ENCODE measurements around the gene ERC2.

The ERC2 gene

DNA sequence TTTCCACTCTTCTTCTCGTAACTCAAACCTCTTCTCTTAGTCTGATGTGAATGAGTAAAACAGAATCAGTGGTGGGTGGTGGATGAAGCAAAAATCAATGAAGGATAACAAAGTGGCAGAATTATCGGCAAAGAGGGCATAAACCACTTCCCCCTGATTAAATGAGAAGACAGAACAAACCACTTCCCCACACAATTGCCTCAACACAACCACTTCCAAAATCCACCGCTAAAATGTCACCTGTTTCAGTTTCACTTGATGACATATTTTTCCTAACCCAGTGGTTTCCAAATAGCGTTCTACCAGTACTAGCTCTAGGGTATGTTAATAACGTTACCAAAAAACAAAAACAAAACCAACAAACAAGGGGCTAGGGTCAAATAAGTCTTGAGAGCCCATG is 502.5 kb downstream of the ERC2 start:
- DNase-seq: no peak

- no peak for DNase-seq
These were observed 503.7 kb downstream of the ERC2 start for GRCh38 chr3:55964491-55964985.

DNA sequence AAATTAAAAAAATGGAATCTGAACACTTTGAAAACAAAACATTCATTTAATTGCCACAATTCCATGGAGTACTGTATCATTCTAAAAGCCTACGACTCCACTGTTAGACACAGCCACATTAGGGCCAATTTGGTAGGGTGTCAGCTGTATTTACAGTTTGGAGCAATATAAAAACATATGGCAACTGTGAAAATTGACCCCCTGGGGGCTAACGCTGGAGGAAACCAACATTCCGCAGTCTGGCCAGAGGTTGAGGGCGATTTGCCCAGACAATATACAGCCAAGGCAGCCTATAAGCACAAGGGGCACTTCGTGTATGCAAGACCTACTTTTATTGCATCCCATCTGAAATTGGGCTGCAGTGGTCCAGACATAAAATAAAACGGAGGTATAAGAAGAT is 504.7 kb downstream of the ERC2 start:
- no peak for DNase-seq

GRCh38 chr3:55959471-55960080 is 508.7 kb downstream of the ERC2 start:
- no peak for DNase-seq

- no peak for DNase-seq
These were observed 509.7 kb downstream of the ERC2 start for GRCh38 chr3:55958605-55959004.

GRCh38 chr3:55955891-55956477 is 512.3 kb downstream of the ERC2 start:
- no peak for DNase-seq

DNA sequence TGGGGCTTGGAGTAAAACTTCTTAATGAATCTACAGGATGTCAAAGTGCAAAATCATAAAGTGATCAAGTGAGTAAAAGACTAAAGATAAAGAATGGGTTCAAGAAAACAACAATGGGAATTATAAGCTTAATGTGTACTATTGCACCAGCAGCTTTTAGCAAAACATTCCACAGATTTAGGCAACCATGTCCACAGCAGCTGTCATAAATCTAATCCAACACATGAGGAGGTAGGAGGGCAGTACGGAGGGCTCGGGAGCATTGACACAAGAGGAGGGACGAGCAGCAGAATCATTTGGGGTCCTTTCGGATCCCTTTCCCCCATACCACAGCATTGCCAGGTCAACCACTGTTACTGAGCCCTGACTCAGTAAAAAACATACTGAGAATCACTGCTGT is 516.9 kb downstream of the ERC2 start:
- DNase-seq: no peak

- DNase-seq: no peak
These were observed 520.9 kb downstream of the ERC2 start for GRCh38 chr3:55947406-55947805.

- no peak for DNase-seq
These were observed 521.6 kb downstream of the ERC2 start for GRCh38 chr3:55946574-55947160.

GRCh38 chr3:55942868-55943267 is 525.4 kb downstream of the ERC2 start:
- DNase-seq: no peak

GRCh38 chr3:55939287-55939686 is 529.0 kb downstream of the ERC2 start:
- DNase-seq: no peak

DNA sequence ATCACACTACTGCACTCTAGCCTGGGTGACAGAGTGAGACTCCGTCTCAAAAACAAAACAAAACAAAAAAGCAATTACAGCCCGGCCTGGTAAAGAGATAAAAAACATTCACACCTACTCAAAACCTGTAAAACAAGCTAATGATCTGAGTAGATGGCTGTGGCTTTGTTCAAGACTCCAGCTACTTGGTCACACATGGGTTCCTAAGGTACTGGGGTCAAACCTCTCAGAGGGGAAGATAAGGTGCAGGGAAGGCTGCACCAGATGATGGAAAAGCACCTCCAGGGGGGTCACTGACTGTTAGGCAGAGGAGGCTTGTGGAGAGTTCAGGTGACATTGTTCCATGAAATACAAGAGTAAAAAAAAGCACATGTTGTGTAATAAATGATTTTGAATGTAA is 531.0 kb downstream of the ERC2 start:
- DNase-seq: no peak

- no peak for DNase-seq
These were observed 531.7 kb downstream of the ERC2 start for GRCh38 chr3:55936549-55937052.

DNA sequence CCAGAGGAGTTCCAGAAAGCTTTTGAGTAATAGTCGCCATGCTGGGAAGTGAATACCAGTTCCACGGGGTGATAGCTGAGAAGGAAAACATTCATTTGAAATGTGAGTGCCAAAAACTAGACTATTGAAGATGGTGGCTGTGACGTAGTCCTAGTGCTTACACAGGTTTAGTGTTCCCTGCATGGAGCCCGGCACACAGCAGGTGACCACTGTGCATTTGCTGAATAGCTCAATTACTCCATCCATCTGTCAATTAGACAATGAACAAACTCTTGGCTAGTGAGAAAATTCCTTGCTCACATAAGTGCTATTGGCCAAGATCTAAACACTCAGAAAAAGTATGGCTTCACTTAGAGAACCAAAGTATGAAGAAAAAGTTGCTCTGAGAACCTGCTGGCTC is 533.0 kb downstream of the ERC2 start:
- no peak for DNase-seq

GRCh38 chr3:55934771-55935170 is 533.5 kb downstream of the ERC2 start:
- DNase-seq: no peak

DNA sequence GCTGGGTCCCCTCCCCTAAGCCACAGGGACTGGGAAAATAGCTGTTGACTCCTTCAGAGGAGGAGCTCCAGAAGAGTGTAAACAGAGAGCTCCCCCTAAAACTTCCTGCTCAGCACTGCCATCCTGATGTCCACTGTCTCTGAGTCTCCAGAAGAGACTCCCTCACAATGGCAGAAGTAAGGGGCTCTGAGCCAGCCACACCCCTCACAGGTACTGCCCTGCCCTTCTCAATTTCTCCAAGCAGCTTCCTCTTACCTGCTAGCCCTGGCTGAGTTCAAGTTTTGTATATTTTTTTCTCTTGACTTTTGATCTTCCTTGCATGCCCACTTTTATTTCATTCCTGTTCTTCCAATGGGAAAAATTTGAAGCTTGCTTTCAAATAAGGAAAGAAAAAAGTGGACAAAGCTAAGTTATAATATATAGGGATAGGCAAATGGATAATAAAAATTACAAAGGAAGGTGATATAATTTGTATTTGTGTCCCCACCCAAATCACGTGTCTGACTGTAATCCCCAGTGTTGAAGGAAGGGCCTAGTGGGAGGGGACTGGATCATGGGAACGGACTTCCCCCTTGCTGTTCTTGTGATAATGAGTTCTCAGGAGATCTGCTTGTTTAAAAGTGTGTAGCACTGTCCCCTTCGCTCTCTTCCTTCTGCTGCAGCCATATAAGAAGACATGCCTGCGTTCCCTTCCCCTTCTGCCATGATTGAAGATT is 539.0 kb downstream of the ERC2 start:
- DNase-seq: no peak

- no peak for DNase-seq
These were observed 544.6 kb downstream of the ERC2 start for GRCh38 chr3:55923626-55924025.

DNA sequence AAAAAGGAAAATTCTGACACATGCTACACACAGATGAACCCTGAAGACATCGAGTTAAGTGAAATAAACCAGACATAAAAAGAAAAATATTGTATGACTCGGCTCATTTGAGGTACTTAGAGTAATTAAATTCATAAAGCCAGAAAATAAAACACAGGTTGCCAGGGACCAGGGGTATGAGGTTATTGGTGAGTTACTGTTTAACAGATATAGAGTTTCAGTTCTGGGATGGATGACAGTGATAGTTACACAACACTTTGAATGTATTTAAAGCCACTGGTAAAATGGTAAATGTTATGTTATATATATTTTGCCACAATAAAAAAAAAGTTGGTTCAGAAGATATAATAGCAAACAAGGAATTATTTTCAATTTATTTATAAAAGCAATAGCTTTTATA is 545.1 kb downstream of the ERC2 start:
- no peak for DNase-seq

DNA sequence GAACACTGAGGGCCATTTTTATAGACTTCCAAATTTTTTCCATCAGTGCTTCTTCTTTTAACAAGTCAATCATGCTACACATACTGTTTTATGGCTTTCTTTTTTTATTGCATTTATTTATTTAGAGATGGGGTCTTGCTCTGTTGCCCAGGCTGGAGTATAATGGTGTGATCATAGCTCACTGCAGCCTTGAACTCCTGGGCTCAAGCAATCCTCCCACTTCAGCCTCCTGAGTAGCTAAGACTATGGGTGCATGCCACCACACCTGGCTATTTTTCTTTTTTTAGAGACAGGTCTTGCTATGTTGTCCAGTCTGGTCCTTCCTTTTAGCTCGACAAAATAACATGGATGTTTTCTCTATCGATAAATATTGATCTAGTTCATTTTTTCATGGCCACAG is 555.4 kb downstream of the ERC2 start:
- no peak for DNase-seq

DNA sequence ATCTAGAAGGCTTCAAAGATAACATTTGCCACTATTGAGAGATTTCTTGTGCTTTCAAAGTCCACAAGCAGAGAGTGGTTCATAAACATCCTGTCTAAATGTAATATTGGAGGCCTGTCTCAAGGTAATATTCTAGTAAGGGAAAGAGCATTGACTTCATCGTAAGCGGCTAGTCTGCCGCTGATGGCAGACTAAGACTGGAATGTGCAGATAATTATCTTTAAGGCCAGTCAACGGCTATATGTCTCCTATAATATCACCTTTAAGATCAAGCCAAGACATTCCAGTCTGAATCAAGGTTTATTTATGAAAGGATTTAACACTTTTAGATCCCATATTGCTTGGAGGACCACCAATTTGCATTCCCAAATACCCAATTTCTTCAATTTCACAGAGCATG is 557.0 kb downstream of the ERC2 start:
- no peak for DNase-seq

- peak in 1 of 3 donors; percentile 4 for DNase-seq
These were observed 557.7 kb downstream of the ERC2 start for GRCh38 chr3:55910543-55910942.

GRCh38 chr3:55909373-55909772 is 558.9 kb downstream of the ERC2 start:
- DNase-seq: no peak

- no peak for DNase-seq
These were observed 560.7 kb downstream of the ERC2 start for GRCh38 chr3:55907616-55908015.

DNA sequence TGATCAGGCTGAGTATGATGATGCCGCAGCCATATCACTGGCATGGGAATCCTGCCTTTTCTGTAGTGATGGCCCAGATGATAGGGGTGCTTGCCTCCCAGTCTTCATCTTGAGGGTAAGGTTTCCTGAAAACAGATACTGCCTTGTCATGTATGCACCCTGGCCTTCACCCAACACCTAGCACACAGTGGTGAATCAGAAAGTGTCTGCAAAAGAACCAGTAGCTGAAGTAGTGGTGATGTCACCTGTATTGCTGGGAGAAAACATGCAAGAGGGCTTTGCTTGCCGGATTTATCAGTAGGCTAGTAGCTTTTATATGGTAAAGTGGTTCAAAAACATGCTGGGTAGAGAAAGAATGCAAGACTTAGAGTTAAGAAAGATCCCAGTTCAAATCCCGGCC is 561.4 kb downstream of the ERC2 start:
- no peak for DNase-seq
